Epithelial cell of esophagus (primary cell): ENCODE measurements around the gene CHD1.

Source experiments
- DNase-seq: peaks from one replicate; pipeline ENCODE4 v3.0.0; 2010; ENCODE audit warnings: low read depth
- H3K4me3 ChIP-seq: 2 replicates; pipeline ENCODE4 v1.5.1; 2011; ENCODE audit warnings: mild to moderate bottlenecking, low read length, control low read depth
- CTCF ChIP-seq: IDR thresholded peaks from 2 replicates; pipeline ENCODE4 v1.5.1; 2011; ENCODE audit warnings: low read depth, mild to moderate bottlenecking, low read length, control low read depth, inconsistent platforms; ENCODE audit not compliant: insufficient read depth; ENCODE audit errors: missing control alignments

Gene CHD1

GRCh38 chr5:98872674-98873073 lies 56.1 kb downstream of the CHD1 start:
- peak; percentile 55 for DNase-seq

DNA sequence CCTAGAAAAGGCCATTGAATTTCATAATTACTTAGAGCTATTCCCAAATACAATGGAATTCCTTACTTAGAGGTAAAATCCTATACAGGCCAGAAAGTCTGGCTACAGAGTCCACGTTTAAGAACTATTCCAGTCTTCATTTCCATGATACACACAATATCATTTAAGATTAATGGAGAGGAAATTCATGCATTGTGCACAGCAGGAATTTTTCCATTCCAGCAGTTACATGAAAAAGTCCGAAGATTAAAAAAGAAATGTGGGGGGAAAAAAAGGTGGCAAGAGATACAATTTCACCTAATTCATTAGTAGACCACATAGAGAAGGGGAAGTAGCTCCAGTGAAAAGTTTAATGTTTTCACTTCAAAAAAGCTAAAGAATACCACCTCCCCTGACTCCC lies 63.1 kb downstream of the CHD1 start:
- no peak for TF ChIP-seq CTCF
- no peak for DNase-seq
- no peak overlapping the region for H3K4me3 ChIP-seq

More at GRCh38 chr5:98872674-98873073, 56.1 kb downstream of the CHD1 start:
- no peak overlapping the region for H3K4me3 ChIP-seq
- no peak for TF ChIP-seq CTCF

- no peak for TF ChIP-seq CTCF
- H3K4me3 ChIP-seq, result no peak overlapping the region
- DNase-seq, result no peak
Measured at GRCh38 chr5:98847054-98847453, 81.8 kb downstream of the CHD1 start.

- DNase-seq, result peak; percentile 4
- no peak for TF ChIP-seq CTCF
- no peak overlapping the region for H3K4me3 ChIP-seq
Measured at GRCh38 chr5:98846520-98846919, 82.3 kb downstream of the CHD1 start.

GRCh38 chr5:98845878-98846277 lies 82.9 kb downstream of the CHD1 start:
- H3K4me3 ChIP-seq, result no peak overlapping the region
- TF ChIP-seq CTCF, result no peak
- no peak for DNase-seq

DNA sequence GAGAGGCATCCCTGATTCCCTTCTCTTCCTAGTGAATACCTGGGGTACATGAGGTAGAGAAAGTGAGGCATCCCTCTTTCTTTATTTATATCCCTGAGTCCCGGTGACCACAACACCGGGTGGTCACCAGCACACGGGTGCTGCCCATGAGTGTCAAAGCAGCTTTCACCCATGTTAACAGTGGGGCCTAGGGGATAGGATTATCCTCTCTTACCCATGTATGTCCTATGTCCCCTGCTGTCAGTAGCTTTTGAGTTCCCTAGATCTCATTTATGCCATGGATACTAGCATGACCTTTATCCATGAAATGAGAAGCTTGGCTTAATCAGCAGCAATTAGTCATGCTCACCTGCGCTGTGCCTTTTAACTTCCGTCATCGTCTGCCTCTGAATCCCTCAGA lies 83.9 kb downstream of the CHD1 start:
- TF ChIP-seq CTCF, result no peak
- no peak overlapping the region for H3K4me3 ChIP-seq
- no peak for DNase-seq

DNA sequence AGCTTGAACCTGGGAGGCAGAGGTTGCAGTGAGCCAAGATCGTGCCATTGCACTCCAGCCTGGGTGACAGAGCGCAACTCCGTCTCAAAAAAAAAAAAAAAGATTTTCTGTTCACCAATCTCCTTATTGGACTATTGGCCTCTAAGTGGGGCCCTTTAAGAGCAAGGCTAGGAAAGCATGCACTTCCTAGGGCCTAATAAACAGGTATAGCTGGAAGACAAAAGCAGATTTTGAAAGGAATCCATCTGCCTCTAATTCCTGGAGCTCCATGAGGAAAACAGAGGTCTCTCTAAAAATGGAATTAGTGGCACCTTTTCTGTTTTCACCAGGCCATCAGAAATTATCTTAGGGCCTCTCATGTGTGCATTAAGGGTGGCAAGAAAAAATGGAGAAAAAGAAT lies 85.3 kb downstream of the CHD1 start:
- no peak overlapping the region for H3K4me3 ChIP-seq
- DNase-seq, result no peak
- TF ChIP-seq CTCF, result no peak
